Fibroblast of gingiva (primary cell): ENCODE measurements around the gene ESYT2.
A peak's percentile ranks its signal among the peaks of the same experiment; 100 is the strongest.

Experiments used
- DNase-seq: peaks from one replicate; pipeline ENCODE4 v3.0.0-alpha.2; 2011; ENCODE audit warnings: low read depth

The ESYT2 gene

GRCh38 chr7:158802535-158803366 is 26.6 kb downstream of the ESYT2 start:
- DNase-seq, result peak; percentile 59

- no peak for DNase-seq
These were observed 30.6 kb downstream of the ESYT2 start for GRCh38 chr7:158798741-158799140.

- DNase-seq, result no peak
These were observed 32.6 kb downstream of the ESYT2 start for GRCh38 chr7:158796667-158797066.

DNA sequence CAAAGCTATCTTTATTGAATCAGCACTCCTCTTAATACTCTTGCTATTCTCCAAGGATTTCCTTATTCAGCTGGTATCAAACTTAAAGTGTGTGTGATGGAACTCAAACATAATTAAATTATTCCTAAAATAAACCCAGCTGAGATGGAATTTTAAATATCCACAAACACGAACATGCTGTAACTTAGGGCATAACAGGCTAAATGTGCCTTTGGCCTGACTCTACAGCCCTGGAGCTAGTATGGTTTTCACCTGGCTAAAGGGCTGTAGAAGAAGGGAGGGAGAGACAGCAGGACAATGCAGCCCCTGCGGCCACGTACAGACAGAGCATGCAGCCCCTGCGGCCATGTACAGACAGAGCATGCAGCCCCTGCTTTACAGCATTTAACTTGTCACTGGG is 34.0 kb downstream of the ESYT2 start:
- DNase-seq, result no peak

DNA sequence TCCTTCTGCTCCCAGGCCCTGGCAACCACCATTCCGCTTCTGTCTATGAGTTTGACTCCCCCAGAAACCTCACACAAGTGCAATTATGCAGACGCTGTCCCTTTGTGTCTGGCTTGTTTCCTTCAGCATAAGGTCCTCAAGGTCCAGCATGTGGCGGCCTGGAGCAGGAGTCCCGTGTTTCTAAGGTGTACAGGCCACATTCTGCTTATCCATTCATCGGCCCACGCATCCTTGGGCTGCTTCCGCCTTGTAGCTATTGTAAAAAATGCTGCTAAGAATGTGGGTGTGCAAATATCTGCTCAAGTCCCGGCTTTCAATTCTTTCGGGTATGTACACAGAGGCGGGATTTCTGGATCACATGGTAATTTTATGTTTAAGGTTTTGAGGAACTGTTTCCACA is 38.2 kb downstream of the ESYT2 start:
- no peak for DNase-seq

DNA sequence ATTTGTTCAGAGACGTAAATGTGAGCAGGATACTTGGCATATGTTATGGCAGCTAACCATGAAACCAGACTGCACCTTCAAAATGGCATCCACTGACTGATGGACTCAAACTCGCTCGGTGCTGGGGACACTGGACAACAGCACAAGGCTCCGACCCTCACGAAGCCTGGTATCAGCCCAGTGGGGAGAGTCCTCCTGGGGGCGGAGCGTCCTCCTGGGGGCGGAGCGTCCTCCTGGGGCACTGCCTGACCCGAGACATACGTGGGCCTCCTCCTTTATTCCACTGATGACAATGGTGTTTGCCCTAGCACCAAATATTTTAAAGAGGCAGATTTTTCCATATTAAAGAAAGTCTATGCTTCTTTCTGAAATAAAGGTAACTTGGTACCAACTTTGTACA is 39.5 kb downstream of the ESYT2 start:
- no peak for DNase-seq

GRCh38 chr7:158786898-158787297 is 42.4 kb downstream of the ESYT2 start:
- no peak for DNase-seq

DNA sequence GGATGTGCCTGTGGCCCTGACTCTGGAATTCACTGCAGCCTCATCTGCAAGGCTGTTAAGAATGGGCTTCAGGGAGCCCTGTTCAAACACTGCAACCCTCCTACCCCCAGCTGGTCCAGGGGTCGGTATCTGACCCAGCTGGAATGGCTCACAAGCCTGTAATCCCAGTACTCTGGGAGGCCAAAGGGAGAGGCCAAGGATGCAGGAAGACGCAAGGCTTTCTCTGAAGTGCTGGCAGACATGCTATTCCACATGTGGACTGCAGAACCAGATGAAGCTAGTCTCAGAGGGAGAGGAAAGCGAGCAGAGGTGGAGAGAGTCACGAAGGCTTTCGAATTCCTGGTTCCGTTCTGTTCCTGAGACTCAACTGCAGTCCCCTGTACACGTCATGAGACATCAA is 45.0 kb downstream of the ESYT2 start:
- no peak for DNase-seq

- DNase-seq, result no peak
These were observed 45.7 kb downstream of the ESYT2 start for GRCh38 chr7:158783595-158783994.

DNA sequence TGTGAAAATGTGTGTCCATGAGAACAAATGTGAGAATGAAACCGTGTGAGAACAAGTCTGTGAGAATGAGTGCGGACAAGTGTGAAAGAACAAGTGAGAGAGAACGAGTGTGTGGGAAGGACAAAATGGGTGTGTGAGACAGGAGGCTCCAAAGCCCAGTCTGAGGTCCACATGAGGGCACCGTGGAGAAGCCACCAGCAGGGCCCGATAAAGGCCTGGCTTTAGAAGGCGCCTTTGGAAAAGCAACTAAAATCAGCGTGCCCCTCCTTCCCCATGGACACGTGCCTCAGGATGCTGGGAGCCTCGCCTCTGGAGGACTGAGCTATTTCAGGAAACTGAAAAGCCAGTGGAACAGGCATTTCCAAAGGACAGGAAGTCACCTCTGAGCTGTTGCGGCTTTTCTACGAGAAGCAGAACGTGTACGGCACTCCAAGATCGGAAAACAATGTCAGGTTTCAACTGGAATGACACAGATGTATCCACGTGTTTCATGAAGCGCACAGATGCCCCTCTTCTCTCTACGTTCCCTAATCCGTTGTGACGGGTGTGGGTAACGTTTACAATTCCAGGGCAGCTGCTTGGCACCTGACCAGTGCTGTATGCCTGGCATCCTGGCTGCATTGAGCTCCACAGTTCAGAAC is 46.4 kb downstream of the ESYT2 start:
- DNase-seq, result peak; percentile 47

- no peak for DNase-seq
These were observed 47.2 kb downstream of the ESYT2 start for GRCh38 chr7:158781974-158782664.

DNA sequence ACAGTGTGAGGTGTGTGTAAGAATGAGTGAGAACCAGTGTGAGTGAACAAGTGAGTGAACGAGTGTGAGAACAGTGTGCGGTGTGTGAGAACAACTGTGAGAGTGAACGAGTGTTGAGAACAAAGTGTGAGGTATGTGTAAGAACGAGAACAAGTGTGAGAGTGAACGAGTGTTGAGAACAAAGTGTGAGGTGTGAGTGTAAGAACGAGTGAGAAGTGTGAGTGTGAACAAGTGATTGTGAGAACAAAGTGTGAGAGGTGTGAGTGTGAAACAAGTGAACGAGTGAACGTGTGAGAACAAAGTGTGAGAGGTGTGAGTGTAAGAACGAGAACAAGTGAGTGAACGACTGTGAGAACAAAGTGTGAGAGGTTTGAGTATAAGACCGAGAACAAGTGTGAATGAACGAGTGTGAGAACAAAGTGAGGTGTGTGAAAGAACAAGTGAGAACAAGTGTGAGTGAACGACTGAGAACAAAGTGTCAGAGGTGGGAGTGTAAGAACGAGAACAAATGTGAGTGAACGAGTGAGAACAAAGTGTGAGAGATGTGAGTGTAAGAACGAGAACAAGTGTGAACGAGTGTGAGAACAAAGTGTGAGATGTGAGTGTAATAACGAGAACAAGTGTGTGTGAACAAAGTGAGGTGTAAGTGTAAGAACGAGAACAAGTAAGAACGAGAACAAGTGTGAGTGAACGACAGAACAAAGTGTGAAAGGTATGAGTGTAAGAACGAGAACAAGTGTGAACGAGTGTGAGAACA is 47.9 kb downstream of the ESYT2 start:
- no peak for DNase-seq

- DNase-seq, result no peak
These were observed 50.0 kb downstream of the ESYT2 start for GRCh38 chr7:158779061-158780000.

- peak; percentile 68 for DNase-seq
These were observed 50.8 kb downstream of the ESYT2 start for GRCh38 chr7:158778471-158778870.

- DNase-seq, result no peak
These were observed 51.5 kb downstream of the ESYT2 start for GRCh38 chr7:158777793-158778192.

- DNase-seq, result no peak
These were observed 52.8 kb downstream of the ESYT2 start for GRCh38 chr7:158776474-158776873.

GRCh38 chr7:158774952-158775351 is 54.4 kb downstream of the ESYT2 start:
- DNase-seq, result no peak

GRCh38 chr7:158772916-158773315 is 56.4 kb downstream of the ESYT2 start:
- no peak for DNase-seq

GRCh38 chr7:158771213-158771834 is 58.0 kb downstream of the ESYT2 start:
- no peak for DNase-seq

GRCh38 chr7:158767707-158768106 is 61.6 kb downstream of the ESYT2 start:
- no peak for DNase-seq
